GM10248 (cell line): ENCODE results near the gene LRRC7.

ENCODE experiments used
- CTCF ChIA-PET: fragments of 300-600 bp; sonication (Branson Sonifier 250); formaldehyde crosslinking; extraction: SDS; loops from one replicate; lab custom pipeline; 2021; ENCODE audit warnings: antibody characterized with exemption; lab: Yijun Ruan, JAX
- POLR2A ChIA-PET: fragments of 350-650 bp; sonication (Branson Sonifier 250); formaldehyde crosslinking; extraction: SDS; loops from one replicate; lab custom pipeline; 2020; ENCODE audit warnings: antibody characterized with exemption; lab: Yijun Ruan, JAX
- DNase-seq: peaks from one replicate; pipeline ENCODE4 v3.0.0; 2012; ENCODE audit errors: extremely low spot score
- CTCF ChIP-seq: IDR thresholded peaks from 2 replicates; pipeline ENCODE4 v1.5.1; 2012; ENCODE audit warnings: mild to moderate bottlenecking, low read depth; ENCODE audit errors: extremely low read depth, missing control alignments, control extremely low read depth

Gene LRRC7

GRCh38 chr1:70140894-70141293, 573.2 kb downstream of the LRRC7 start:
- DNase-seq = no peak
- ChIA-PET CTCF (interaction anchor here (1.0 to 3.1 kb wide), 3 partner anchors 7 to 355 kb away, joined by 3 to 10 read pairs (median 4); no protein-coding TSS in a partner anchor), POLR2A (no interaction called here)
- TF ChIP-seq CTCF = no peak

DNA sequence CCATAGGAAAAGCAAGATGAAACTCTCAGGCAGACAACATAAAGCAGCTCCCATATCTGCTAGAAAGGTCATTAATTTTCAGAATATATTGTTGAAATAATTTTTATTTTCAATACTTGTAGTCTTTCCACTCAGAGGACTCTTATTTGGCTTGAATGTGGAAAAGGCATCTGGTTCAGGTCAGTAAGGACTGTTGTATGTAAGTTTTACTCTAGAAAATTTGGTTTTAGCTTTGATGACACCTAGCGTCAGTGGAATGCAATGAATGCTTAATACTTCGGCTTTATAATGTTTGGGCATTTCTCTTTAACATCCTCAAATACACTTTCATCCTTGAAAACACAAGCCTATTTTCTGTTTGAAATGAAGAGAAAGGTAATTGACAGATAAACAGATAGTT, 574.4 kb downstream of the LRRC7 start:
- CTCF ChIA-PET = interaction anchor here (0.8 to 3.1 kb wide), 6 partner anchors 8 to 364 kb away, joined by 3 to 10 read pairs (median 3); no protein-coding TSS in a partner anchor
- TF ChIP-seq CTCF = no peak

DNA sequence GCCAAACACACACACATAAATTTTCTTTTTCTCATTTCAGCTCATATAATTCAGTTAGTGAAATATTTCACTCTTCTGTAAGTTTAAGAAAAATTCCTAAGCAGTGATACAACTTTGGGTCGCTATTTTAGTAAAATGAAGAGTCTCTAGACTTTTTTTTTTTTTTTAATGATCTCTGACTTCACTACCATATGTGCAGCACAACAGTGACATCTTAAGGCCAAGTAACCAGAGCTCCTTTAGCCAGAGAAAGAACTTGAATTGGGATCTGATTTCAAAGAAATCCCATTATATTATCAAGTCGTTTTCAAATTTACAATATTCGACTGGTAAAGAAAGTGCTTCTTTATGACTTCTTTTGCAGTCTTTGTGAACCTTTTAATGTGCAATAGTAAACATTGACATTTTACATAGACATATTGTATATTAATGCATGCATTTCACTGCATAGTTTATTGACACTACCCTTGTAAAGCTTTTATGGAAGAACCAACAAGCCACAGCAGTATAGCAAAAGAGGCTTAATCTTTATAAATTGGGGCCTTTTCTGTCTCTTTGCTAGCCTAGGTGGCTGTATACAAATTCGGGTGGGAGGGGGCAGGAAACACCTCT, 575.4 kb downstream of the LRRC7 start:
- TF ChIP-seq CTCF = no peak
- no peak for DNase-seq
- ChIA-PET POLR2A (interaction anchor here (0.7 kb wide), 1 partner anchor 62 kb away, joined by 5 read pairs; the partner anchor contains the start of gene LRRC40), CTCF (interaction anchor here (1.0 to 3.1 kb wide), 3 partner anchors 10 to 25 kb away, joined by 3 to 10 read pairs (median 3); no protein-coding TSS in a partner anchor)

More for the DNA sequence above, 574.4 kb downstream of the LRRC7 start:
- POLR2A ChIA-PET = no interaction called here
- no peak for DNase-seq

- TF ChIP-seq CTCF = no peak
- POLR2A ChIA-PET = no interaction called here
- CTCF ChIA-PET = interaction anchor here (0.7 to 1.1 kb wide), 3 partner anchors 13 to 44 kb away, joined by 3 read pairs; no protein-coding TSS in a partner anchor
- DNase-seq = no peak
Measured at GRCh38 chr1:70146488-70146887, 578.8 kb downstream of the LRRC7 start.

DNA sequence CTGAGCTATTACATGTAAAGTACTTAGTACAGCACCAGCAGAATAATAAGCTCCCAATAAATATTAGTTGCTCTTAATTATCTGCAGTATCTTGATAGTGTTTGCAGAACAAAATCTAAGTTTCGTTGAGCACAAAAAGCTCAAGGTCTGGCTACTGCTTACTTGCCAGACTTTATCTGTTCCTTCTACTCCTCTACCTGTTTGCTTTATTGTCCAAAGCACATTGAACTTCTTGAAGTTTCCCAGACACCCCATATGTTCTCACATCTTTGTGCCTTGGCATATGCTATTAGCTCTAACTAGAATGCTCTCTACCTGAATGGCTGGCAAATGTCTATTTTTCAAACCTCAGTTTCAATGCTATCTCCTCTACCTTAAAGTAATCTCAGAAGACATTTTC, 582.7 kb downstream of the LRRC7 start:
- TF ChIP-seq CTCF = no peak
- no peak for DNase-seq
- POLR2A ChIA-PET = no interaction called here
- CTCF ChIA-PET = interaction anchor here (1.2 to 3.0 kb wide), 6 partner anchors 8 to 17 kb away, joined by 3 to 14 read pairs (median 6); no protein-coding TSS in a partner anchor

DNA sequence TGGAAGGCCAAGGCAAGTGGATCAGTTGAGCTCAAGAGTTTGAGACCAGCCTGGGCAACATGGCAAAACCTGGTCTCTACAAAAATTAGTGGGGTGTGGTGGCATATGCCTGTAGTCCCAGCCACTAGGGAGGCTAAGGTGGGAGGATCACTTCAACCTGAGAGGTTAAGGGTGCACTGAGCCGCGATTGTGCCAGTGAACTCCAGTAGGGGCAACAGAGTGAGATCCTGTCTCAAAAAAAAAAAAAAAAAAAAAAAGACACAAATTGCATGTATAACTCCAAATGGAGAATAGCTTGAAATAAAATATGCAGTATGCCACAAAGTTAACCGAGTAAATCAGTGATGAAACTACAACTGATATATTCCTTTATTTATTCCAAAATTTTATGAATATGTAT, 586.0 kb downstream of the LRRC7 start:
- no peak for TF ChIP-seq CTCF
- CTCF ChIA-PET = no interaction called here

More for the DNA sequence above, 586.0 kb downstream of the LRRC7 start:
- POLR2A ChIA-PET = no interaction called here
- DNase-seq = no peak
